ENCODE results near the gene C6orf15. TPM values are rescaled to one million over a fixed set of nuclear protein-coding genes. Genes with fewer than 3 reads are reported as not detected.

C6orf15 gene
- total RNA-seq, 1 experiment from 2014 or later: not detected

DNA sequence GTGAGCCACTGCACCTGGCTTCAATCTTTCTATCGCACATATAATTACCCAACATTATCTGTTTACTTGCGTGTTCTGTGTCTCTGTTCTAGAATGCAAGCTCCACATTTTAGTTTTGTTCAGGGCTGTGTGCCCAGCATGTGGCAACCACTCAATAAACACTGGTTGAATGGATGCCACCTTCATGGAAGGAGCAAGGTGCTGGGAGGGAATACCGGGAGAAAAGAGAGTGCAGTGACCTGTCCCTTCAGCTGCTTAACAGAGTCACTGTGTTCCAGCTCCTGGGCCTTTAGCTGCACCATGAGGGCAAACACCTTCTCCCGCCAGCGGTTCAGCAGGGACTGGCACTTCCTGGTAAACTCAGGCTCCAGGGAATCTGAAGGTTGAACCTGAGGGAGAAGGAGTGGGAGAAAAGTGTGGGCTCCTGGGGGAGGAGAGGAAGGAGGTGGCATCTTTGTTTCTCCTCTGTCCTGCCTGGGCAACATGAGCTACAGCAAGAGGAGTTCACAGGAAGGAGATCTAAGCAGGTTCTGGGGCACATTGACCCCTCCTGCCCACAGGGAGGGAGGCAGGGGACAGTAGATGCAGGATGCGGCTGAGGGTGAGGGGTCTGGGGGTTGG lies 37.6 kb upstream of the C6orf15 start:
- ChIA-PET RAD21 (ENCODE audit: low non-redundant PET in 1 of 2, low total read pairs in 2 of 2, uncharacterized antibody in 2 of 2, unreplicated experiment in 2 of 2) (no interaction called here), POLR2A (no interaction called here), CTCF (no interaction called here)
- no TSS peak for BruUV-seq (replicated peaks)
- no peaks in the 10 kb centered on the region for H3K27me3 ChIP-seq (ENCODE audit: insufficient read depth, low read length)
- no peaks in the 10 kb centered on the region for H3K4me1 ChIP-seq (ENCODE audit: control insufficient read depth in 1 of 2, insufficient read depth in 2 of 2, low read length in 2 of 2)
- no peak for TF ChIP-seq SRF (IDR thresholded peaks at IDR 0.05; ENCODE audit: low read depth)
- no peak for TF ChIP-seq POLR2AphosphoS5 (IDR thresholded peaks at IDR 0.05; ENCODE audit: low read depth, low read length)
- no peak for TF ChIP-seq EZH2phosphoT487 (IDR thresholded peaks at IDR 0.05; ENCODE audit: borderline replicate concordance)
- TF ChIP-seq, protein P1, sequence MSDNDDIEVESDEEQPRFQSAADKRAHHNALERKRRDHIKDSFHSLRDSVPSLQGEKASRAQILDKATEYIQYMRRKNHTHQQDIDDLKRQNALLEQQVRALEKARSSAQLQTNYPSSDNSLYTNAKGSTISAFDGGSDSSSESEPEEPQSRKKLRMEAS (IDR thresholded peaks at IDR 0.05): no peak
- TF ChIP-seq SP1 (IDR thresholded peaks at IDR 0.05; ENCODE audit: low read depth): no peak
- TF ChIP-seq, protein P2, sequence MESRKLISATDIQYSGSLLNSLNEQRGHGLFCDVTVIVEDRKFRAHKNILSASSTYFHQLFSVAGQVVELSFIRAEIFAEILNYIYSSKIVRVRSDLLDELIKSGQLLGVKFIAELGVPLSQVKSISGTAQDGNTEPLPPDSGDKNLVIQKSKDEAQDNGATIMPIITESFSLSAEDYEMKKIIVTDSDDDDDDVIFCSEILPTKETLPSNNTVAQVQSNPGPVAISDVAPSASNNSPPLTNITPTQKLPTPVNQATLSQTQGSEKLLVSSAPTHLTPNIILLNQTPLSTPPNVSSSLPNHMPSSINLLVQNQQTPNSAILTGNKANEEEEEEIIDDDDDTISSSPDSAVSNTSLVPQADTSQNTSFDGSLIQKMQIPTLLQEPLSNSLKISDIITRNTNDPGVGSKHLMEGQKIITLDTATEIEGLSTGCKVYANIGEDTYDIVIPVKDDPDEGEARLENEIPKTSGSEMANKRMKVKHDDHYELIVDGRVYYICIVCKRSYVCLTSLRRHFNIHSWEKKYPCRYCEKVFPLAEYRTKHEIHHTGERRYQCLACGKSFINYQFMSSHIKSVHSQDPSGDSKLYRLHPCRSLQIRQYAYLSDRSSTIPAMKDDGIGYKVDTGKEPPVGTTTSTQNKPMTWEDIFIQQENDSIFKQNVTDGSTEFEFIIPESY (IDR thresholded peaks at IDR 0.05; ENCODE audit: extremely low read depth, insufficient replicate concordance, low read length): no peak
- no peak for TF ChIP-seq CEBPB (IDR thresholded peaks at IDR 0.05; ENCODE audit: low read depth)
- no peak for TF ChIP-seq JUND (IDR thresholded peaks at IDR 0.05)
- no peak for TF ChIP-seq YY1 (IDR thresholded peaks at IDR 0.05; ENCODE audit: extremely low read depth, insufficient replicate concordance, low read depth, low read length)
- no peak for TF ChIP-seq EZH2 (IDR thresholded peaks at IDR 0.05)
- no peak for TF ChIP-seq ELF1 (IDR thresholded peaks at IDR 0.05; ENCODE audit: borderline replicate concordance, low read depth)
- TF ChIP-seq CBX3 (IDR thresholded peaks at IDR 0.05; ENCODE audit: low read depth): no peak
- TF ChIP-seq FOSL1 (IDR thresholded peaks at IDR 0.05; ENCODE audit: low read depth): no peak
- TF ChIP-seq SIN3A (IDR thresholded peaks at IDR 0.05; ENCODE audit: low read depth): no peak
- TF ChIP-seq ZNF274 (IDR thresholded peaks at IDR 0.05; ENCODE audit: low read depth, low read length): no peak
- TF ChIP-seq, protein P3, sequence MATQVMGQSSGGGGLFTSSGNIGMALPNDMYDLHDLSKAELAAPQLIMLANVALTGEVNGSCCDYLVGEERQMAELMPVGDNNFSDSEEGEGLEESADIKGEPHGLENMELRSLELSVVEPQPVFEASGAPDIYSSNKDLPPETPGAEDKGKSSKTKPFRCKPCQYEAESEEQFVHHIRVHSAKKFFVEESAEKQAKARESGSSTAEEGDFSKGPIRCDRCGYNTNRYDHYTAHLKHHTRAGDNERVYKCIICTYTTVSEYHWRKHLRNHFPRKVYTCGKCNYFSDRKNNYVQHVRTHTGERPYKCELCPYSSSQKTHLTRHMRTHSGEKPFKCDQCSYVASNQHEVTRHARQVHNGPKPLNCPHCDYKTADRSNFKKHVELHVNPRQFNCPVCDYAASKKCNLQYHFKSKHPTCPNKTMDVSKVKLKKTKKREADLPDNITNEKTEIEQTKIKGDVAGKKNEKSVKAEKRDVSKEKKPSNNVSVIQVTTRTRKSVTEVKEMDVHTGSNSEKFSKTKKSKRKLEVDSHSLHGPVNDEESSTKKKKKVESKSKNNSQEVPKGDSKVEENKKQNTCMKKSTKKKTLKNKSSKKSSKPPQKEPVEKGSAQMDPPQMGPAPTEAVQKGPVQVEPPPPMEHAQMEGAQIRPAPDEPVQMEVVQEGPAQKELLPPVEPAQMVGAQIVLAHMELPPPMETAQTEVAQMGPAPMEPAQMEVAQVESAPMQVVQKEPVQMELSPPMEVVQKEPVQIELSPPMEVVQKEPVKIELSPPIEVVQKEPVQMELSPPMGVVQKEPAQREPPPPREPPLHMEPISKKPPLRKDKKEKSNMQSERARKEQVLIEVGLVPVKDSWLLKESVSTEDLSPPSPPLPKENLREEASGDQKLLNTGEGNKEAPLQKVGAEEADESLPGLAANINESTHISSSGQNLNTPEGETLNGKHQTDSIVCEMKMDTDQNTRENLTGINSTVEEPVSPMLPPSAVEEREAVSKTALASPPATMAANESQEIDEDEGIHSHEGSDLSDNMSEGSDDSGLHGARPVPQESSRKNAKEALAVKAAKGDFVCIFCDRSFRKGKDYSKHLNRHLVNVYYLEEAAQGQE (IDR thresholded peaks at IDR 0.05; ENCODE audit: low read depth): no peak
- TF ChIP-seq RAD21 (IDR thresholded peaks at IDR 0.05; ENCODE audit: low read depth): no peak
- intact Hi-C loops (cut with micrococcal nuclease): no loop called here
- no peak overlapping the region for H3K4me3 ChIP-seq (replicated peaks in 1 of 2; ENCODE audit: low read depth in 1 of 2, low read length in 2 of 2)
- DNase-seq (ENCODE audit: low read depth, low spot score) (no peak), ATAC-seq (no peak)
- H3K4me2 ChIP-seq (ENCODE audit: low read length): no peak overlapping the region
- no peaks in the 10 kb centered on the region for H3K9me2 ChIP-seq (ENCODE audit: insufficient read depth)
- H4K20me1 ChIP-seq (ENCODE audit: insufficient read depth): no peaks in the 10 kb centered on the region
- no peaks in the 10 kb centered on the region for H3K79me2 ChIP-seq (ENCODE audit: insufficient read depth, low read length)
- no peak overlapping the region for H2AFZ ChIP-seq (ENCODE audit: low read depth, low read length, poor library complexity, severe bottlenecking)
- H3K27ac ChIP-seq (ENCODE audit: low read depth, low read length): no peak overlapping the region
- no peak overlapping the region for H3K9ac ChIP-seq (ENCODE audit: low read length)
- peaks cover 0 to 4% of the 10 kb centered on the region in 2 experiments; a peak in 2 of 4 replicates for H3K36me3 ChIP-seq (ENCODE audit: control insufficient read depth in 1 of 2, insufficient read depth in 2 of 2, low read length in 2 of 2)
- no peaks in the 10 kb centered on the region for H3K9me3 ChIP-seq (ENCODE audit: control insufficient read depth in 1 of 2, insufficient read depth in 1 of 2, low read depth in 1 of 2, low read length in 2 of 2)
